ENCODE results near the gene LRRC71.
A peak's percentile ranks its signal among the peaks of the same experiment; 100 is the strongest.

The LRRC71 gene

DNA sequence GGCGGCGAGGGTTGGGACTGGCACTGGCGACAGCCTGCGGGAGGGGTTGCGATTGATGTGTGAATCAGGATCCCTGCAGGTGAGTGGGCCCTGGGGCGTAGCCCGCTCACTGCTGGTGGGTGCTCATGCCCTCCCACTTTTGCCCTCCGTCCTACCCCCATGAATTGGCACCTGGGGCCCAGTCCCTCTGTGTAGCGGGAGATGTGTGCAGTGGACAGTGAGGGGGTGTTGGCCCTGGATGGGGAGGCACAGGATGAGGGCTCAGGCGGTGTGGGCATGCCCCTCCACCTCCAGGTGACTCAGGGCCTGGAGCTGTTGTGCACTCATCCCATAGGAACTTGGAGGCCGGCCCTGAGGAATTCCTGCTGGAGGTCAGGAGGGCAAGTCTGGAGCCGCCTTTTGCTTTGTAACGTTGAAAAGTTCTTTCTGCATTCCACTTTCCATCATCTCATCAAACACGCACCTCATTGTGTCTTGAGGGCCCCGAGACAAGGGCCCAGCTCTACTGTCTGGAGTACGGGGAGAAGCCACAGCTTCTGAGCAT, 23.9 kb upstream of the LRRC71 start:
- no peak overlapping the region for H3K27ac ChIP-seq (ENCODE audit: low read length)
- no peaks in the 10 kb centered on the region for H3K9me3 ChIP-seq (ENCODE audit: insufficient read depth, low read length)
- no peaks in the 10 kb centered on the region for H3K36me3 ChIP-seq (replicated peaks; ENCODE audit: low read depth, low read length)
- H3K4me2 ChIP-seq (ENCODE audit: low read length) = no peak overlapping the region
- peaks cover 17% of the 10 kb centered on the region for H3K27me3 ChIP-seq (ENCODE audit: low read depth, low read length)
- H3K4me3 ChIP-seq (ENCODE audit: low read length) = no peak overlapping the region
- H4K20me1 ChIP-seq (ENCODE audit: insufficient read depth, low read length) = no peaks in the 10 kb centered on the region
- no peak overlapping the region for H3K9ac ChIP-seq (ENCODE audit: low read length)
- TF ChIP-seq, protein P1, sequence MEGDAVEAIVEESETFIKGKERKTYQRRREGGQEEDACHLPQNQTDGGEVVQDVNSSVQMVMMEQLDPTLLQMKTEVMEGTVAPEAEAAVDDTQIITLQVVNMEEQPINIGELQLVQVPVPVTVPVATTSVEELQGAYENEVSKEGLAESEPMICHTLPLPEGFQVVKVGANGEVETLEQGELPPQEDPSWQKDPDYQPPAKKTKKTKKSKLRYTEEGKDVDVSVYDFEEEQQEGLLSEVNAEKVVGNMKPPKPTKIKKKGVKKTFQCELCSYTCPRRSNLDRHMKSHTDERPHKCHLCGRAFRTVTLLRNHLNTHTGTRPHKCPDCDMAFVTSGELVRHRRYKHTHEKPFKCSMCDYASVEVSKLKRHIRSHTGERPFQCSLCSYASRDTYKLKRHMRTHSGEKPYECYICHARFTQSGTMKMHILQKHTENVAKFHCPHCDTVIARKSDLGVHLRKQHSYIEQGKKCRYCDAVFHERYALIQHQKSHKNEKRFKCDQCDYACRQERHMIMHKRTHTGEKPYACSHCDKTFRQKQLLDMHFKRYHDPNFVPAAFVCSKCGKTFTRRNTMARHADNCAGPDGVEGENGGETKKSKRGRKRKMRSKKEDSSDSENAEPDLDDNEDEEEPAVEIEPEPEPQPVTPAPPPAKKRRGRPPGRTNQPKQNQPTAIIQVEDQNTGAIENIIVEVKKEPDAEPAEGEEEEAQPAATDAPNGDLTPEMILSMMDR (IDR thresholded peaks at IDR 0.05; ENCODE audit: low read depth, low read length) = no peak
- TF ChIP-seq EZH2phosphoT487 (IDR thresholded peaks at IDR 0.05; ENCODE audit: low read depth) = no peak
- H3K4me1 ChIP-seq (ENCODE audit: low read length) = peaks cover 12% of the 10 kb centered on the region
- H2AFZ ChIP-seq (ENCODE audit: low read depth, low read length) = no peak overlapping the region
- H3K79me2 ChIP-seq (ENCODE audit: low read length) = no peaks in the 10 kb centered on the region

DNA sequence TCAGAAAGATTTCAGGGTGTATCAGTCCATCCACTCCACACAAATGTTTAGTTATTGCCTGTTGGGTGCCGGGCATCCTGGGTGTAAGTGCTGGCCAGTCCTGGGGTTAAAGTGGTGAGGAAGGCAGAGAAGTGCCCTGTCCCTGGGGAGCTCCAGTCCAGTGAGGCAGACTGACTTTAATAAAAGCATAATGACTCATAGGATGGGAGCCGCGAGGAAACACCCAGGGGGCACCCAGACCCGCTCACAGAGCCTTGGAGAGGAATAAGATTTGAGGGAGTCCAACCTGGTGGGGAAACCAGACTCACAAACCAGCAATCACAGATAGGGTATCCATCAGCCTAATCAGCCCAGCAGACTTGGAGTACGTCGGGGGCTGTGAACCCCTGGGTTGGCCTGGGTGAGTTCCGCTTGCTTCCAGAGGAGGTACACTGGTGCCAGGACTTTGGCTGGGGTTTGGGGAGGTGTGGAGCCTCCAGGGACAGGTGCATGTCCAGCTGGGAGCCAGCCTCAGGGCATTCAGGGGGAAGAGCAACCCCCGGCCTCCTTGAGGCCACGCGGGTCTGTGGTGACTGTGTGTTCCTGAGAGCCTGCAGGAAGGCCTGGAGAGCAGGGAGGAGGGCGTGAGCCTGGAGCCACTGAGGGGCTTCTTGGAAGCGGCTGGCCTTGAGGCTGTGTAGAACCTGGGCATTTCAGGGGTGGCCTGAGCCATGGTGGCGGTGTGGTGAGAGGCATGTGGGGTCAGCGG, 23.2 kb upstream of the LRRC71 start:
- no peak overlapping the region for H3K27ac ChIP-seq (ENCODE audit: low read length)
- H4K20me1 ChIP-seq (ENCODE audit: insufficient read depth, low read length) = no peaks in the 10 kb centered on the region
- no peaks in the 10 kb centered on the region for H3K36me3 ChIP-seq (replicated peaks; ENCODE audit: low read depth, low read length)
- H3K9me3 ChIP-seq (ENCODE audit: insufficient read depth, low read length) = no peaks in the 10 kb centered on the region
- H3K4me2 ChIP-seq (ENCODE audit: low read length) = no peak overlapping the region
- H3K4me1 ChIP-seq (ENCODE audit: low read length) = peaks cover 17% of the 10 kb centered on the region
- no peak overlapping the region for H2AFZ ChIP-seq (ENCODE audit: low read depth, low read length)
- H3K27me3 ChIP-seq (ENCODE audit: low read depth, low read length) = peaks cover 16% of the 10 kb centered on the region
- H3K4me3 ChIP-seq (ENCODE audit: low read length) = no peak overlapping the region
- TF ChIP-seq, protein P1 (IDR thresholded peaks at IDR 0.05; ENCODE audit: low read depth, low read length) = no peak
- no peak for TF ChIP-seq EZH2phosphoT487 (IDR thresholded peaks at IDR 0.05; ENCODE audit: low read depth)
- H3K79me2 ChIP-seq (ENCODE audit: low read length) = no peaks in the 10 kb centered on the region
- H3K9ac ChIP-seq (ENCODE audit: low read length) = no peak overlapping the region

DNA sequence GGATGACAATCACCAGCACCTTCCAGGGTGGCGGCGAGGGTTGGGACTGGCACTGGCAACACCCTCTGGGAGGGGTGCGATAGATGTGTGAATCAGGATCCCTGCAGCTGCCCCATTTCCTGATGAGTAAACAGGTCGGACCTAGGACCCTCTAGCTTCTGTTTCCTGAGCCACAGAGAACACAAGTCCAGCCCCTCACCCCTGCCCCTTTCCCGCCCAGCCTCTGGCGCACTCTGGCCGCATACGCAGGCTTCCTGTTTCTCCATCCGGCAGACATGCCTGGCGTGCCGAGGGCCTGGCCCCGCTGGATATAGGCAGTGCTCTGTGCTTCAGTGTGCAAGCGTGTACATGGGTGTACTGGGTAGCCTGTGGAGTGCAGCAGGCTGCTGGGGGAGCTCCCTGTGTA, 22.3 kb upstream of the LRRC71 start:
- H3K4me1 ChIP-seq (ENCODE audit: low read length) = peaks cover 17% of the 10 kb centered on the region
- H3K36me3 ChIP-seq (replicated peaks; ENCODE audit: low read depth, low read length) = no peaks in the 10 kb centered on the region
- H3K4me2 ChIP-seq (ENCODE audit: low read length) = no peak overlapping the region
- no peak overlapping the region for H2AFZ ChIP-seq (ENCODE audit: low read depth, low read length)
- TF ChIP-seq EZH2phosphoT487 (IDR thresholded peaks at IDR 0.05; ENCODE audit: low read depth) = no peak
- TF ChIP-seq, protein P1 (IDR thresholded peaks at IDR 0.05; ENCODE audit: low read depth, low read length) = no peak
- H3K4me3 ChIP-seq (ENCODE audit: low read length) = no peak overlapping the region
- H3K79me2 ChIP-seq (ENCODE audit: low read length) = no peaks in the 10 kb centered on the region
- H3K27ac ChIP-seq (ENCODE audit: low read length) = no peak overlapping the region
- H3K9ac ChIP-seq (ENCODE audit: low read length) = no peak overlapping the region
- no peaks in the 10 kb centered on the region for H3K9me3 ChIP-seq (ENCODE audit: insufficient read depth, low read length)
- no peaks in the 10 kb centered on the region for H4K20me1 ChIP-seq (ENCODE audit: insufficient read depth, low read length)
- peaks cover 18% of the 10 kb centered on the region for H3K27me3 ChIP-seq (ENCODE audit: low read depth, low read length)

DNA sequence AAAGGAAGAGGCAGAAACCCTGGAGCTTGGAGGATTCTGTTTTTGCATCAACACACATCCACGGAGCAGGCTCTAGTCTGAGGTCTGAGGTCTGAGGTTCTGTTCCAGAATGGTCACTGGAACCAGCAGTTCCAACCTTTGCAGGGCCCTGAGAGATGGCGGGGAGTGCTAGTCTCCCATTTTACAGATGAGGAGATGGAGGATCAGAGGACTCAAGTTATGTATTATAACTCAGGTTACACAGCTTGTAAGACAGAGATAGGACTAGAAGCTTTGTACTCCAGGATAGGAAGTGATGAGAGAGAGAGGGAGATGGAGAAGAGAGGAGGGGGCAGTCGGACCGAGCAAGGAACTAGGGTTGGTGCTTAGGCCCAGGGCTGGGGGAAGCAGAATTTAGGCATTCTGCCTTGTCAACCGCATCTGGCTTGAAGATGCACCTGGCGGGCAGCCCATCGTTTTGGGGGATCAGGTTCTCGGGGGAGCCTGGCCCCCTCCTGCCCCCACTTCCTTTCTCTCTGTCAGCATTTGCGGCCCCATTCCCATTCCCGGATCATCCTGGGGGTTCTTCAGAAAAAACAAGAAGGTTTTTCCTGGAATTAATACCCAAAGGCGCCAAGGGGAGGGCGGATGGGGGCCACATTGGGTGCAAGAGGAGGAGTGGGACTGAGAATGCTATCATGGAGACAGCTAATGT, 21.3 kb upstream of the LRRC71 start:
- H2AFZ ChIP-seq (ENCODE audit: low read depth, low read length) = no peak overlapping the region
- no peaks in the 10 kb centered on the region for H3K9me3 ChIP-seq (ENCODE audit: insufficient read depth, low read length)
- no peaks in the 10 kb centered on the region for H3K79me2 ChIP-seq (ENCODE audit: low read length)
- no peak overlapping the region for H3K27ac ChIP-seq (ENCODE audit: low read length)
- H3K27me3 ChIP-seq (ENCODE audit: low read depth, low read length) = peaks cover 21% of the 10 kb centered on the region
- TF ChIP-seq, protein P1 (IDR thresholded peaks at IDR 0.05; ENCODE audit: low read depth, low read length) = no peak
- no peak for TF ChIP-seq EZH2phosphoT487 (IDR thresholded peaks at IDR 0.05; ENCODE audit: low read depth)
- peak overlapping the region; percentile 65 for H3K4me2 ChIP-seq (ENCODE audit: low read length)
- no peak overlapping the region for H3K4me3 ChIP-seq (ENCODE audit: low read length)
- no peaks in the 10 kb centered on the region for H3K36me3 ChIP-seq (replicated peaks; ENCODE audit: low read depth, low read length)
- no peaks in the 10 kb centered on the region for H4K20me1 ChIP-seq (ENCODE audit: insufficient read depth, low read length)
- no peak overlapping the region for H3K9ac ChIP-seq (ENCODE audit: low read length)
- H3K4me1 ChIP-seq (ENCODE audit: low read length) = peaks cover 17% of the 10 kb centered on the region
